ENCODE results near the gene KLK12.
A peak's percentile ranks its signal among the peaks of the same experiment; 100 is the strongest.

The KLK12 gene, protein sequence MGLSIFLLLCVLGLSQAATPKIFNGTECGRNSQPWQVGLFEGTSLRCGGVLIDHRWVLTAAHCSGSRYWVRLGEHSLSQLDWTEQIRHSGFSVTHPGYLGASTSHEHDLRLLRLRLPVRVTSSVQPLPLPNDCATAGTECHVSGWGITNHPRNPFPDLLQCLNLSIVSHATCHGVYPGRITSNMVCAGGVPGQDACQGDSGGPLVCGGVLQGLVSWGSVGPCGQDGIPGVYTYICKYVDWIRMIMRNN

DNA sequence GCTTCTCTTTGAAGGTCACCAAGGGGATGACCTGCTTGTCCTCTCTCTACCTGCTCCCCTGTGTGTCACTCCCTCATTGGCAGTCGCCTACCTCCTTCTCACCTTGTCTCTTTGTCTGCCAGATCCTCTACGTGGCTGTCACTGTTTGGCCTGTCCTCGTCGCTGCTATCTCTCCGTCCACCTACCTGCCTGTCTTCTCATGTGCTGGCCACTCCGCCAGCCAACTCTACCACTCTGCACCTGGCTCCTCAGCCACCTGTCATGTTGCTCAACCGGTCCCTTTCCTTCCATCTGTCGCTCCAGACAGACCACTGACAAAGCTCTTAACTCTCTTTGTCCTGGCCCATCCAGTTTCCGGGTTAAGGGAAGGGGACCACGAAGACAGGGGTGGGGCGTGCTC, at the start of gene KLK12:
Gene KLK12, minus strand, starts transcription at position 299 of the 400 bp plus-strand sequence. CDS start 381 bp downstream, outside the sequence.
- no peak for DNase-seq (ENCODE audit: low read depth)

DNA sequence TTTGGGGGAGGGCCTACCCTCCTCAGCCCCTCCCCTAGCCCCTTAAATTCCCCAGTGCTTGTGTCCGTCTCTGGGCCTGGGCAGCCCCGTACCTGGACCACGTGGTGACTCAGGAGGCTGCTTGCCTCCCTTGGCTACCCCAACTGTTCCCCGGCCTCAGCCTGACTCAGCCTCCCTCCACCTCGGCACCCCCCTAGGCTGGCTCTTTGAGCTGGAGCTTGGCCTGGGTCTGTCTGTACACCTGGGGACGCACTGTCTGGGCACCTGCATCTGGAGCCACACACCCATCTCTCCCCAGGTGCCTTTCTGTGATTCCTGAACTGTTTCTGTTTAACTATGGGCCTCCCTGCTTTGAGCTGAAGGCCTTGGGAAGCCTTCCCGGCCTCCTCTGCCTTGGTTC, 49.7 kb upstream of the KLK12 start:
- no peak for DNase-seq (ENCODE audit: low read depth)

DNA sequence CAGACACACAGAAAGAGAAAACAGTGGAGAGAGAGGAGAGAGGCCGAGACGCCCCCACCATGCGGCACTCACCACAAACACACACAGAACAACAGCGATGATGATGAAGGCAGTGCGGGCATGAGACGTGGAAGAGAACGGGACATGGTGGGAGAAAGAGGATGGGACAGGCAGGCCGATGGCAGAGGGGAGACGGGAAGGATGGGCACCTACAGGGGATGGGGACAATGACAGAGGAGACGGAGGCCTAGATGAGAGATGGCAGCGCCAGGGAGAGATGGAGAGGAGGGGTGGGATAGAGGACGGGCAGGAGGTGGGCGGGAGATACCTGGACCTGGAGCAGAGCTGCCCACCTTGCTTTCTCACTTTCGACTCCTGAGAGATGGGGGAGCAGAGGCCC, 49.0 kb upstream of the KLK12 start:
- DNase-seq (ENCODE audit: low read depth) = no peak

DNA sequence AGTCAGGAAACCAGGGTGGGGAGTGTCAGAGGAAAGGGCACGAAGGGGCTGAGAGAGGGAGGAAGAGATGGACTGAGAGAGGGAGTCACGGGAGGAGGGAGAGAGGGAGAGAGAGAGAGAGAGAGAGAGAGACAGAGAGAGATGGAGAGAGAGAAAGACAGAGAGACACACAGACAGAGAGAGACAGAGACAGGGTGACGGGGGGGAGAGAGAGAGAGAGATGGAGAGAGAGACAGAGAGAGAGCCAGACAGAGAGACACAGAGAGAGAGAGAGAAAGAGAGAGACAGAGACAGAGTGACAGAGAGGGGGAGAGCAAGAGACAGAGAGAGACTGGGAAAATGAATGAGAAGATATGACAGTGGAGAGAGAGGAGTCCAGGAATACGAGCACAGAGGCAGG, 48.4 kb upstream of the KLK12 start:
- DNase-seq (ENCODE audit: low read depth) = no peak

DNA sequence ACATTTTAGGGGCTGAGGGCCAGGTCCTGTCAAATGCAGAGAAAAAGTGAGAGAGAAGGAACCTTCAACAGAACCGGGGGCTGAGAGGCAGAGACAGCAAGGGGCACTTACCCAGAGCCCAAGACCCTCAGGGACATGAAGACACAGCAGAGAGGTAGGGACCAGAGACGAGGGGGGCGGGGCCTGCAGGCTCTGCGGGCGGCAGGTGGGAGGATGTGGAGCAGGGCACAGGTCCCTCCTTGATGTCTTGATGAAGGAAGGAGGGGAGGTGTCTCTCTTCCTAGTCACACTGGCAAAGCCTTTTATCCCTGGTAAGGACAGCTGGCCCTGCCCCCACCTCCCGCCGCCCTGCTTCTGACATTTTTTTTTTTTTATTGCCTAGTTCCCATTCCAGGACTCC, 47.8 kb upstream of the KLK12 start, which contains the start of gene KLK14:
Gene KLK14, minus strand, starts transcription at position 277 of the 400 bp plus-strand sequence. Its CDS starts 273 bp downstream, at position 4.
- no peak for DNase-seq (ENCODE audit: low read depth)

DNA sequence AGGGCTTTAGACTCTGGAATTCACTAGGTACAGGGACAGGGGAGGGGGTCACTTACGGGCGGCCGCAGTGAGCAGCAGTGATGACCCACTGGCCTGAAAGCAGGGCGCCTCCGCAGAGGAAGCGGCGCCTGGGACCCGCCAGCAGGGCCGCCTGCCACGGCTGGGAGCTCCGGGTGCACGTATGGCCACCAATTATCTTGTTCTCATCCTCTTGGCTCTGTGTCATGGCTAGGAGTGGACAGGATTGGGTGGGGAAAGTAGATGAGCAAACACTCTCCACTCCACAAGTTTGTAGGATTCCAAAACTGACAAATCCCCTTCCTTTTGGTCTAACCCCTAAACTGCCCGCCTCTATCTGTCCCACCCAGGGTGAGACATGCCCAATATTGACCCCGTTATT, 46.7 kb upstream of the KLK12 start:
- DNase-seq (ENCODE audit: low read depth) = no peak

DNA sequence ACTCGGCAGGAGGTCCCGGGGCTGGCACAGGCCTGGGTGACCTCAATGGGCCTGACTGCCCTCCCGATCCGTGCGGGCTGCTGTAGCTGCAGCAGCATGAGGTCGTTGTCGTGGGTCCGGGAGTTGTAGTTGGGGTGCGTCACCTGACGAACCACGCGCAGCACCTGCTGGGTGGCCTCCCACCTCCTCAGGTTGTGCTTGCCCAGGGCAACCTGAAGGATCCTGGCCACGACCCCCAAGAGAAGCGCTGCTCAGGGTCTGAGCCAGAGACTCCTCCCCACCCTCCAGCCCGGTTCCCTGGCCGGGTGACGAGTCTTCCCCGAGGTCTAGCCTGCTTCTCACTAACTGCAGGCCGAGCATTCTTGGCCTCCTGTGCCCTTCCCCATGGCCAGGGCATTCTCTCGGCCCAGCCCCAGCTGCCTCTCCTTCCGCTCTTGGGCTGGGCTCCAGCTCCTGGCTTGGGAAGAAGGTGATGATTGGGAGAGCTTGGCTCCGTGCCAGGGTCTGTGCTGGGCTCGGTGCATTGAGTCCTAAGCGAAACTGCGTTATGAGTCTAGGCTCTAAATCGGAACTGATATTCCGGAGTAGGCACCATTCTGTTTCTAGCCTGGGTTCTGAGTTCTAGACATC, 44.8 kb upstream of the KLK12 start:
- no peak for DNase-seq (ENCODE audit: low read depth)

DNA sequence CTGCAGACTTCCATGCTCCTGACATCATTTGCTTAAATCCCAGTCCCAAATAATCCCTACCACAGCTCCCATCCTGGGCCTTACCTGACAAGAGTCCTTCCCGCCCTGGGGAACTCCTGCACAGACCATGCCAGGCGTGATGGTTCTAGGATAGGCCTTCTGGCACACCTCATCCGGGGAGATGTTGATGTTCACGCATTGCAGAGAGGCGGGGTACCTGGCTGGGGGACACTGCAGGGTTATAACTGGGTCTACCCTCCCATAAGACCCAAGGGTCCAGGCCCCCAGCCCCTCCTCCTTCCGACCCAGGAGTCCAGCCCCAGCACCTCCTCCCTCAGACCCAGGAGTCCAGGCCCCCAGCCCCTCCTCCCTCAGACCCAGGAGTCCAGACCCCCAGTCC, 43.9 kb upstream of the KLK12 start:
- no peak for DNase-seq (ENCODE audit: low read depth)

DNA sequence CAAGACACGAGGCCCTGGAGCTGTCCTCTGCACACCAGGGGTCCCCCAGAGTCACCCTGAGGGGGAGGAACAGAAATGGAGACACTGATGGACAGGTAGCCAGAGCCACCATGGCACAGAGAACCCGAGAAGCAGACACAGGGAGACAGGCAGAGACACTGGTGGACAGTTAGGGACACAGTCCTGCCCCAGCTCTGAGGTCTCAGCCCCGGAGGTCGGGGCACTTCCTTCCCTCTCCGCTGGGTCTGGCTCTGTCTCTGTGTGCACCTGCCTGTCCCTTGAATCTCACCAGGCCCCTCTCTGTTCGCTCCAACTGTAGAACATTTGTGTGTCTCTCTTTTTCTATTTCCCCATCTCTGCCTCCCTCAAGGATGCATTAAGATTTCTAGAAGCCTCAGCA, 43.3 kb upstream of the KLK12 start:
- DNase-seq (ENCODE audit: low read depth) = no peak

DNA sequence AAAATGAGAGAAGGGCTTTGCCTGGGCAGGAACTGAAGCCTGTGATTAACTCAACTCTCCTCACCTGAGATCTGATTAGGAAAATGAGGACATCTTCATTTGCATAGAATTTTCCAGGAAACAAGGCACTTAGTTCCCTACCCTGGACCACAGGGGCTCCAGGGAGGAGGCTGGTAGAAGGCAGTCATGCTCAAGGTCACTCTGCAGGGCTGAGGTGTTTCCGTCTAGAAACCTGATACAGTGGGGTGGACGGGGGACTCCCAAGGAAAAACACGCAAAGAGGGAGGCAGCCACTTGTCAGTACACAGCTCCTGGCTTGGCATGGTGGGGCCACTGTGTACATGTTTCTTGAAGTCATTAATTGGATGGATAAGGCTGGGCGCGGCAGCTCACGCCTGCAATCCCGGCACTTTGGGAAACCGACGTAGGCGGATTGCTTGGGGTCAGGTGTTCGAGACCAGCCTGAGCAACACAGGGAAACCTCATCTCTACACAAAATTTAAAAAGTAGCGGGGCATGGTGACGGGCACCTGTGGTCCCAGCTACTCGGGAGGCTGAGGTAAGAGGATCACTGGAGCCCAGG, 41.9 kb upstream of the KLK12 start:
- no peak for DNase-seq (ENCODE audit: low read depth)

DNA sequence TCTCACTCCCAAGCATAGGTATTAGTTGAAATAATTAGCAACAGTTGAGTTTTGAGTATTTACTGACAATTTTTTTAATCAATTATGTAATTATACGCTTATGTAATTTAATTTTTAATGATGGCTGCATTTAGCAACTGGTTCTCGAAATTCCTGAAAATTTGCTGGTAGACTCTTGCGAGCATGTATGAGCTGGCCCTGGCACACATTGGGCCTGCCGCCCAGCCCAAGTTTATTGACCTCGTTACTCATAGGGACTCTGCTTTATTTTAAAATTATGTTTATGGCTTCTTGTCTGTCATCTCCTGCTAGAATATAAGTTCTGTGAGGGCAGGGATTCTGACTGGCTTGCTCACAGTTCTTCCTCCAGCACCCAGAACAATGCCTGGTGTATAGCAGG, 41.2 kb upstream of the KLK12 start:
- no peak for DNase-seq (ENCODE audit: low read depth)

DNA sequence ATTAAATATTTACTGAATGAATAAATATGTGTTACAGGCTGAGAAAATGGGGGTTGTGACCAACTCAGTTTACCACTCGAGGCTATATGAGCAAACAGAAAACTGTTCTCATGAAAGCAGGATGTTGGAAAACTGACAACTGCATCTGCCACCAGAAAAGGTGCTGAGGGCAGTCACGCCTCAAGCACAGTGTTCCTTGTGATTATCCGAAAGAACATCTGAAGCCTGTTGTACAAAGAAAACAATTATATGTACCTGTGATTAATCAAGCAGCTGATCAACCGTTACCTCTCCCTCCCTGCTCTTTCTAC, 36.2 kb upstream of the KLK12 start:
- DNase-seq (ENCODE audit: low read depth) = no peak

DNA sequence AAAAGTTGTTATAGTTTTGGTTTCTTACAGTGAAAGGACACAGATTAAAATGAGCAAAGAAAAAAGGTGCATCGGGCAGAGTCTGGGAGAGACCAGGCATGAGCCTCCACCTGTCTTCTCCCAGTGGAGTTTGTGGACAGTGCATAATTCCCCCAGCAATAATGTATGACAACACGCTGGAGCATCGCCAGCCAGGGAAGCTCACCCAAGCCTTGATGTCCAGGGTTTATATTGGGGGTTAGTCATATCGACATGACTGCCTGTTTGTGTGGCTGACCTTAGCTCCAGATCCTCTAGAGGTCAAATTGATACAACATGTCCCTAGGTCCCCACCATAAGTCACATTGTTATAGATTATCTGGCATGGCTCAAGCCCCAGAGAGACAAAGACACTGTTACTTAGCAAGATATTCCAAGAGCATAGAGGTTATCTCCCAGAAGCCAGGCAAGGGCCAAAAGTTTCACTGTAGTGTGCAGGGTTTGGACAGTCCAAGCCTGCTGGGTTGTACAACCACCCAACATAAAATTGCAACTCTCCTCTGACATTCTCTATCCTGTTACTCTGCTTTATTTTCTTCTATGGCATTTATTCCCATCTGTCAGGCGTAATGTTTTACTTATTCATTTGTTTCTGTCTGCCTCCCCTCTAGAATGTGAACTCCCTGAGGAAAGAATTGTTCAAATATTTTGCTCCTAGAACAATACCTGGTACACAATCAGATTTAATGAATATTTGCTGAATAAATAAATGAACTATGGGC, 35.7 kb upstream of the KLK12 start:
- DNase-seq (ENCODE audit: low read depth) = no peak

DNA sequence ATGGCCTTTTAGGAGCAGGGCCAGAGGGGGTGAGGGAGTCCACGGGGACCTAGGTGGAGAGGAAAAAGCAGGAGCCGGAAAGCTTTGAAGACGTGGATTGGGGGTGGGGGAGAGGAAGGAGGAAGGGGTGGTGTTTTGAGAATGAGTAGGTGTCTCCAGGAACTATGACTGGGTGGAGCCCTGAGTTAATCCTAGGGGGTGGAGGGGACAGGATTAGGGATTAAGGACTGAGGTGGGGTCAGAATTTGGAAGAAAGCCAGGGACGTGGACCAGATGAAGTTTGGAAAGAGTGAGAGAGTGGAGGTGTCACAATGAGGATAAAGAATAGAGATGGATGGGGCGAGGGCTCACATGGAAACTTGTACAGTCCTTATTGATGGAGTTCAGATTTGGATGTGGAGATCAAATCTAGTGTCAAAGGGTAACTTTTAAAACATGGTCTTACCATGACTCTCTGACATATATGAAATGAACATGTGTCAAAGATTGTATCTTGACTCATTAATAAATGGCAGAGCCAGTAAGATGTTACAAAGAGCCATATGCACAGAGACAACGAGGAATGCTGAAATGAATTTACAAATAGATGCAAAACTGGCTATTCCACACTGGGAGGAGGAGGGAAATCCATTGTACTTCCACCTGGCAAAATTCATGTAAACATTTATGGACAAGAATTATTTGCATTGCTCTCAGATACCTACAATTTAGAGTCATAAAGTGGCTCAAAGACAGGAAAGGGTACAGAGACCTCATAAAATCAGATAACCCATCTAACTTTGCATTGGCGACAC, 31.8 kb upstream of the KLK12 start:
- no peak for DNase-seq (ENCODE audit: low read depth)

DNA sequence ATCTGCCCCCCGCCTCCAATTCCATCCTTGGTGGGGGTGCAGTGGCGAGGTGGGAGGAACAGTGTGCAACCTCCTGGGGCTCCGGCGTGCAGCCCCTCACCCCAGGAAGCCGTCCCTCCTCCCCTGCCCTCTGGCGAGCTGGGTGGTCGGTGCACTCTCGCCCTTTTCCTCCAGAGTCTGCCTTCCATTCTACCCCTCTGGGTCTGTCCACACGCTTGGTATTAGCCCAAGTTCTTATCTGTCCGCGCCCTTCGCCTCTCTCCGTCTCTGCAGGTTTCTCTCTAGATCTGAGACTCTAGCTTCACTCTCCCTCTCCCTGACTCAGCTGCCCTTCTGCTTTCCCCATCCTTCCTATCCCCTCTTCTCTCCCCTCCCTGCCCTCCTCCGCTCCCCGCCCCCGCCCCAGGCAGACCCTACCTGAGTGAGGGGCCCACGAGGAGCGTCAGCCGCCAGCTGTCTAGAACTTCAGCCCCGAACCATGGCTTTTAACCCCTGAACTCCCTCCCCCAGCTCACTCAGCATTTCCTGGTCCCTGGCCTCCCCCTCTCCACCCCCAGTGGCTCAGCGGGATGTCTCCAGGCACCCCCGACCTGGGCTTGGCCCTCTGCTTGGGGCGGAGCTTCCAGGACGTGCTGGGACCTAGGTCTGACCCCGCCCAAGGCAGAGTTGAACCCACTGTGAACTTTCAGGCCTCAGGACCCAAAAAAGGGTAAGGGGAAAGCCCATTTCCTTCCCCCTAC, 30.6 kb upstream of the KLK12 start:
- DNase-seq (ENCODE audit: low read depth) = no peak

DNA sequence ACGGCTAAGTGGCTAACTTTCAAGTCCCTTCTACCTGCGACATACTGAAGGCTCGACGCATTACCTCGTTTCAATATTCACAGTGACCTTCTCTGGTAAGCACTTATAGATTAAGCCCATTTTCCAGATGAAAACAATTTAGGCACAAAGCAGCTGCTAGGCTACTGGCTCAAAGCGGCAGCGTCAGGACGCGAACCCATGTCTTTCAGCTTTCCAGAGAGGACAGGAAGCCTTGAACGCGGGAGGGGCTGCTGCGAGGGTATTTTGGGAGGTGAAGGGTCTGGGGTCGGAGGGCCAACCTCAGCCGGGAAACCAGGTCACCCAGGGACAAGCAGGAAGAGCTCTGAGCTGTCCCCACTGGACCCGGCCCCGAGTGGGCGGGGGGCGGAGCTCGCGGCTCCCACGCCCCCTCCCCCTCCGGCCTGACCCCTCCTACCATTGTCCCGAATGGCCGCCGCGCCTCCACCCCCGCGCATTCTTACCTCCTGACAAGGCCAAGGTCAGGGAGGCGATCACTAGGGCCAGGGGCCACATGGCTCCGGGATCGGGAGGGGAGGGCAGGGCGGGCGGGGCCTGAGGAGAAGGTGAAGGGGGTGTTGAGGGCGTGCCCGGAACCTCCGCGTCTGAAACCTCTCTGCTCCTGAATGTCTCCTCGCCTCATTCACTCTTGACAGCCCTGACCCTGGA, 29.9 kb upstream of the KLK12 start, which contains the start of gene KLK13:
Gene KLK13, minus strand, starts transcription at position 559 of the 687 bp plus-strand sequence. Its CDS starts 25 bp downstream, at position 534.
- peak; percentile 2 for DNase-seq (ENCODE audit: low read depth)

DNA sequence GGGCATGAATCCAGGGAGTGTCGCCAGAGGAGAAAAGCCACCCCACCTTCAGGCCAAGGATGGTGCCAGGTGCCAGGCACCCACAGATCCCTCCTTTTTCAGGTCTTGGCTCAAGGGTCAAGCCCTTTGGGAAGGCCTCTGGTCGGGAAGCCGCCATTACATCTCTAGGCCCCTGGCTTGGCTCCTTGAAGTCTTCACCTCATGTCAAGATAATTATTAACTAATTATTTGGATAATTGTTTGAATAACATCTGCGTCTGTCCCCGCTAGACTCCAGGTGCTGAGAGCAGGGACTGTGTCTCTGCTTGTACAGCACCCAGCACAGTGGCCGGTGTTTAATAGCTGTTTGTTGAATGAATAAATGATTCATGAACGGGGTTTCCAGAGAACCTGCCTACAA, 28.9 kb upstream of the KLK12 start:
- DNase-seq (ENCODE audit: low read depth) = no peak

DNA sequence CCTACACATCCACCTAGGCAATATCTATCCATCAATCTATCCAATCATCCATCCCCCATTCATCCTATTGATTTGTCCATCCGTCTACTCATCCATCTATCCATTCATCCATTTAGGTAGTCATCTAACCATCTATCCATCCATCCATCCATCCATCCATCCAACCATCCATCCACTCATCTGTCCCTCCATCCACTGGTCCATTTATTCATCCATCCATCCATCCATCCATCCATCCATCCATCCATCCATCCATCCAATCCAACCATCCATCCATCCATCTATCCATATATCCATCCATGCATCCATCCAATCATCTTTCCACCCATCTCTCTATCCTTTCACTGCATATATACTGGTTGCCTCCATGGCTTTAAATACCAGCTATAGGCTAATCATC, 26.2 kb upstream of the KLK12 start:
- no peak for DNase-seq (ENCODE audit: low read depth)

DNA sequence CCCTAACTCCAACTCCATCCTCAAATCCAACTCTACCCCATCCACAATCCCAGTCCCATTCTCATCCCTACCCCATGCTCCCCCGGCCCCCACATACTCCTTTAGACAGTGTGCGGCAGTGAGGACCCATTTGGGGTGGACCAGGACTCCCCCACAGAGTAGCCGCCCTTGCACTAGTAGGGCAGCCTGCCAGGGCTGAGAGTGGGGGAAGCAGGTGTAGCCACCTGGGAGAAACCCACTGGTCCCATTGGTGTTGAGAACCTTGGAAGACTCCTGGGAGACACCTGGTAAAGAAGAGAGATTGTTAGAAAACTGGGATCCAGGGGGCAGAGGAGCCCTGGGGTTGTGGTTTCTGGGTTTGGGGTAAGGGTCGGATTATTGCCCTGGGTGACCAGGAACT, 25.5 kb upstream of the KLK12 start:
- DNase-seq (ENCODE audit: low read depth) = no peak

DNA sequence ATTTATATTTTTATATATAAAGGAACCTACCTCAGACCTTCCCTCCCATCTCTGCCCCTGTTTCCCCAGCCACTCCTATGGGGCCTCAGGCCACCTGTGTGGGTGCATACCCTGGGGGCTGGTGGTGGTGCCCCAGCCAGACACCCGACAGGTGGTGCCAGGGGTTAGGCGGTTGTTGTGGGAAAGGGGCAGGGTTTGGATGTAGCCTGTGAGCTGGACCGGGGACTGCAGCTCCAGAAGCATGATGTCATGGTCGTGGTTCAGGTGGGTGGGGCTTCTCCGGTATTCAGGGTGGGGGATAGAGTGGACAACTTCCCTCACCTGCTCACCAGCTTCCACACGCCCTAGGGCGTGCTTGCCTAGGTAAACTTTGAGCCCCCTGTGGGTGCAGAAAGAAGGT, 24.9 kb upstream of the KLK12 start:
- DNase-seq (ENCODE audit: low read depth) = no peak

DNA sequence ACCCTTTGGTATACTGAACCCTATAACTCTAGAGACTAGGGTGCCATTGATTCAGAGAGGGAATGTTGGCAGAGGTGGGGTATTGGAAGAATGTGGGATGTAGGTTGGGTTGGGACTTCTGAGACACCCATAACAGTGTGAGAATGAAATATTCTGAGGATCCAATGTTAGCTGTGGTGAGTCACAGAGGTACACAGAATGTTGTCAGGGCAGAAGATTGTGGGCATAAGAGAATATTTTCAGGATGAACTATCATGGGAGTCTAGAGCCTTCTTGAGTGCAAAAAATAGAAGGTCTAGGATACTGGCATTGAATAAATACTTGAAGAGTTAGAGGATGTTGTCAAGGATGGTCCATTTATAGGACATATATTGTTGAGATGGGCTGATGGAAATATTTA, 21.1 kb upstream of the KLK12 start:
- DNase-seq (ENCODE audit: low read depth) = no peak

Measured in amniotic epithelial cell (primary cell).